Right atrium auricular region (tissue), 2 donors: ENCODE measurements around the gene LPAR2. TPM values are rescaled to one million over a fixed set of nuclear protein-coding genes. Genes with fewer than 3 reads are reported as not detected.

Experiments used
- DNase-seq: peaks from one replicate; pipeline ENCODE4 v3.0.0-alpha.2; 2019; ENCODE audit warnings: low spot score
- H3K27ac ChIP-seq, 2 donors: fragments of 200-600 bp; sonication (generic); 1 replicate in 1 of 2; 2 replicates in 1 of 2; pipeline ENCODE4 v1.5.1; 2016 to 2019
- H3K27me3 ChIP-seq, 2 donors: fragments of 200-600 bp; sonication (generic); one replicate each; pipeline versions ENCODE4 v1.5.1 to v1.6.0; 2017 to 2019
- H3K36me3 ChIP-seq: fragments of 200-600 bp; sonication (generic); one replicate; pipeline ENCODE4 v1.5.1; 2016
- H3K4me1 ChIP-seq, 2 donors: fragments of 200-600 bp; sonication (generic); one replicate each; pipeline versions ENCODE4 v1.5.1 to v1.6.0; 2017 to 2019
- H3K4me3 ChIP-seq, 2 donors: fragments of 200-600 bp; sonication (generic); 1 replicate in 1 of 2; 2 replicates in 1 of 2; pipeline ENCODE4 v1.5.1; 2017 to 2019; ENCODE audit warnings: mild to moderate bottlenecking in 1 of 2, moderate library complexity in 1 of 2
- H3K9me3 ChIP-seq, 2 donors: fragments of 200-600 bp; sonication (generic); one replicate each; pipeline ENCODE4 v1.5.1; 2019
- total RNA-seq, 2 donors: library from RNA; depleted of rRNA; stranded (reverse); fragments of >200 nt; gene quantifications; one replicate each; pipeline ENCODE4 v1.1.0, GENCODE V29; 2016
- TF ChIP-seq, protein P1 (sequence below), 2 donors: fragments of 200-600 bp; sonication (generic); IDR thresholded peaks; one replicate each; pipeline ENCODE4 v1.5.1; 2019; ENCODE audit warnings: antibody characterized with exemption in 2 of 2

LPAR2 gene
- total RNA-seq, 2 donors from 2014 or later = 0.89 to 3.1 TPM

DNA sequence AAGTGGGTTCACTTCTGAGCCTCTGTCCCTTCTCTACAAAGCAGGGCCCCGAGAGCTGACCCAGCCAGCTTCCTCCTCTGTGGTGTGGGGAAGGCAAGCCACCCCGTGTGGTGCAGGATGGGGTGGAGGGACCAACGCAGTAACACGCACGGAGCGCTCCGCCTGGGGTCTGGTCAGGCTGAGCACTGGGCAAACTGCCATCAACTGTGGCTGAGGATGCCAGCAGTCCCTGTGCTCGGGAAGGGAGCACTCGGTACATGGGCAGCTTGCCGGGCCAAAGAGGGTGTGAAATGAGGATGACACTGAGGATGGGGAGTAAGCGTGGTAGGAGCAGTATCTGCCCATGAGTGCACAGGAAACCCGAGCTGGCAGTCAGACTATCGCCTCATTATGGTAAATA lies 23.1 kb upstream of the LPAR2 start:
- Histone ChIP-seq H3K27me3 (no peaks in the 10 kb centered on the region), H3K4me1 (peaks cover 0 to 11% of the 10 kb centered on the region in 2 donors), H3K27ac (peak overlapping the region in 1 of 2 donors; percentile 49), H3K36me3 (peaks cover 92% of the 10 kb centered on the region), H3K9me3 (no peaks in the 10 kb centered on the region), H3K4me3 (no peak overlapping the region)
- no peak for DNase-seq
- TF ChIP-seq, protein P1, sequence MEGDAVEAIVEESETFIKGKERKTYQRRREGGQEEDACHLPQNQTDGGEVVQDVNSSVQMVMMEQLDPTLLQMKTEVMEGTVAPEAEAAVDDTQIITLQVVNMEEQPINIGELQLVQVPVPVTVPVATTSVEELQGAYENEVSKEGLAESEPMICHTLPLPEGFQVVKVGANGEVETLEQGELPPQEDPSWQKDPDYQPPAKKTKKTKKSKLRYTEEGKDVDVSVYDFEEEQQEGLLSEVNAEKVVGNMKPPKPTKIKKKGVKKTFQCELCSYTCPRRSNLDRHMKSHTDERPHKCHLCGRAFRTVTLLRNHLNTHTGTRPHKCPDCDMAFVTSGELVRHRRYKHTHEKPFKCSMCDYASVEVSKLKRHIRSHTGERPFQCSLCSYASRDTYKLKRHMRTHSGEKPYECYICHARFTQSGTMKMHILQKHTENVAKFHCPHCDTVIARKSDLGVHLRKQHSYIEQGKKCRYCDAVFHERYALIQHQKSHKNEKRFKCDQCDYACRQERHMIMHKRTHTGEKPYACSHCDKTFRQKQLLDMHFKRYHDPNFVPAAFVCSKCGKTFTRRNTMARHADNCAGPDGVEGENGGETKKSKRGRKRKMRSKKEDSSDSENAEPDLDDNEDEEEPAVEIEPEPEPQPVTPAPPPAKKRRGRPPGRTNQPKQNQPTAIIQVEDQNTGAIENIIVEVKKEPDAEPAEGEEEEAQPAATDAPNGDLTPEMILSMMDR (IDR thresholded peaks at IDR 0.05) = no peak

DNA sequence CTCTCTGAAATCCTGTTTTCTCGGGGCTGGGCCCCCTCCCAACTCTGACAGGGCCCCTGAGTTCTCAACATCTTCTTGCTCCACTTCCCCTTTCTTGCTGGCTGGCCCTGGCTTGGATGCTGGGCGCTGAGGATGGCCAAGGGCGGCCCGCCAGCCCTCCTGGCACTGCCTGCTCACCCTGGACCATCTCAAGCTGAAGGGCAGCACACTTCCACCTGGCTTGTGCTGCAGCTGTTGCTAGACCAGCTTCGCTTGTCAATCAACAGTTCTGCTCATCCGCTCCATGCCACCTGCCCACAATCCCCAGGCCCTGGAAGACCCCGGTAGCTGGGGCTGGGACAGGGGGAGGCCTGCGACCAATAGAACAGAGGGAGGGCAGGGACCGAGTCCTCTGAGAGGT lies 22.3 kb upstream of the LPAR2 start:
- no peaks in the 10 kb centered on the region for H3K27me3 ChIP-seq
- H3K4me3 ChIP-seq = no peak overlapping the region
- H3K36me3 ChIP-seq = peaks cover 92% of the 10 kb centered on the region
- peaks cover 0 to 11% of the 10 kb centered on the region in 2 donors for H3K4me1 ChIP-seq
- no peaks in the 10 kb centered on the region for H3K9me3 ChIP-seq
- no peak overlapping the region for H3K27ac ChIP-seq
- no peak for DNase-seq
- TF ChIP-seq, protein P1 (IDR thresholded peaks at IDR 0.05) = no peak

DNA sequence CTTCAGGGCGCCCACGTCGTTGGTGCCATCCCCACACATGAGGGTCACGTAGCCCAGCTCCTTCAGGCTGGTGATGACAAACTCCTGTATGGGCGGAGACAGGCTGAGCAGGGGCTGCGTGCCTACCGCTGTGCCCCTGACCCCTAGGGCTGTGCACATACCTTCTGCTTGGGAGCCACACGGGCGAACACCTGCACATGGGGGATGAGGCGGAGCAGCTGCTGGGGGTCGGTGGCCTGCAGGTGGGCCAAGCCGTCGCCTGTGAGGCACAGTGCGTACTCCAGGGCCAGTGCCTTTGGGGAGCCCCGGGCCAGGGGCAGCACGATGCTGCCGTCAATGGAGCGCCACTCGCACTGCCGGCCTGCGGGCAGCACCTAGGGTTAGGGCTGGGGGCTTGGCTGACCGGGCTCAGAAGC lies 21.6 kb upstream of the LPAR2 start:
- Histone ChIP-seq H3K36me3 (peaks cover 91% of the 10 kb centered on the region), H3K4me3 (no peak overlapping the region), H3K27me3 (no peaks in the 10 kb centered on the region), H3K27ac (no peak overlapping the region), H3K4me1 (peaks cover 0 to 11% of the 10 kb centered on the region in 2 donors), H3K9me3 (no peaks in the 10 kb centered on the region)
- no peak for DNase-seq
- TF ChIP-seq, protein P1 (IDR thresholded peaks at IDR 0.05) = no peak

DNA sequence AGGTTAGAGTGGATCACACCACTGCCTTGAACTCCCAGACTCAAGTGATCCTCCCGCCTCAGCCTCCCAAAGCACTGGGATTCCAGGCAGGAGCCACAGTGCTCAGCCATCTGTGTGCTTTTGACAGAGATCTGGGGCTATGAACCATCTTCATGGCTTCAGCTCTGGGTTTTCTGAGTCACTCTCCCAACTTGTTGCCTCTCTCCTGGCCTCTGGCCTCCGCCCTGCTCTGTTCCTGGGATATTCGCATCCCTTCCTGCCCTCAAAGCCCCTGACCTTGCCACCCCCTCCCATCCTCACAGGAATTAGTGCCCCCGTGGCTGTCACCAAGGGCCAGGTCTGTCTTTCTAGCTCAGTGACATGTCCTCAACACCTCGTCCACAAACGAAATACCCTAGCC lies 21.1 kb upstream of the LPAR2 start:
- Histone ChIP-seq H3K9me3 (no peaks in the 10 kb centered on the region), H3K36me3 (peaks cover 87% of the 10 kb centered on the region), H3K27ac (no peak overlapping the region), H3K4me1 (peaks cover 0 to 11% of the 10 kb centered on the region in 2 donors), H3K27me3 (no peaks in the 10 kb centered on the region), H3K4me3 (no peak overlapping the region)
- TF ChIP-seq, protein P1 (IDR thresholded peaks at IDR 0.05) = no peak
- no peak for DNase-seq

DNA sequence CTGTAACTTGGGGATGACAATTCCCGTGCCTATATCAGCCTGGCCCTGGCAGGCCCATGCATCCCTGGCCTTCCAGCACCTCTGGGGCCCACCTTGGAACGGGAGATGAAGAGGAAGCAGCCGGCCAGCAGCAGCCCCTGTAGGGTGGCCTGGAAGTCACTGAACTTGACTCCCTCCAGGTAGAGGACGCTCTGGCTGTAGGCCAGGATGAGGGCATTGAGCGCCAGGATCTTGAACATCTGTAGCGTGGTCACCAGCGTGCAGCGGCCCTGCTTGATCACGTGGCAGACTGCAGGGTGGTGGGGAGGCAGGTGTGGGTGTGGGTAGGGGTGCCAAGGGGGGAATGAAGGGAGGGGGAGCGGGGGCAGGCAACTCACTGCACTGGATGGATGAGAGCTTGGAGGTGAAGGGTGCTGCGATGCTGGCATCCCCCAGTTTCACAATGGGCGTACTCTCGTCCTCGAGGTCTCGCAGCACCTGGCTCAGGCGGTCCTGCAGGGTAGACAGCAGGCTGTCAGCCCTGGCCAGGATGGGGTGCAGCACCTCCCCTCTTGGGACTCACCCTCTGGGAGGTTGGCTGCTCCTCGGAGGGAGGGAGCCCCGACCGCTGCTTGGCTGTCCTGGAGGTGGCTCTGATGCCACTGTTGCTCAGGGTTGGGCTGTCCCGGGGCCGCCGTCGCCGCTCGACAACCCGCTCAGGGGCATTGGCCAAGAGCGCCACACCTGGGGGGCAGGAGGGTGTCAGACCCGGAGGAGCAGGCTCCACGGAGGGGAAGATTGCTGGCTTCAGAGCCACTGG lies 19.2 kb upstream of the LPAR2 start:
- Histone ChIP-seq H3K36me3 (peaks cover 68% of the 10 kb centered on the region), H3K4me1 (peaks cover 0 to 21% of the 10 kb centered on the region in 2 donors), H3K9me3 (no peaks in the 10 kb centered on the region), H3K4me3 (no peak overlapping the region), H3K27ac (no peak overlapping the region), H3K27me3 (no peaks in the 10 kb centered on the region)
- DNase-seq = no peak
- TF ChIP-seq, protein P1 (IDR thresholded peaks at IDR 0.05) = no peak
